ENCODE measurements around the gene ZNF140.

Gene ZNF140

GRCh38 chr12:133080368-133081158, at the start of gene ZNF140:
TSS of gene ZNF140 (plus strand) at chr12:133080923. CDS start at chr12:133081321, 398 bp downstream.
- peak; percentile 95 for DNase-seq

DNA sequence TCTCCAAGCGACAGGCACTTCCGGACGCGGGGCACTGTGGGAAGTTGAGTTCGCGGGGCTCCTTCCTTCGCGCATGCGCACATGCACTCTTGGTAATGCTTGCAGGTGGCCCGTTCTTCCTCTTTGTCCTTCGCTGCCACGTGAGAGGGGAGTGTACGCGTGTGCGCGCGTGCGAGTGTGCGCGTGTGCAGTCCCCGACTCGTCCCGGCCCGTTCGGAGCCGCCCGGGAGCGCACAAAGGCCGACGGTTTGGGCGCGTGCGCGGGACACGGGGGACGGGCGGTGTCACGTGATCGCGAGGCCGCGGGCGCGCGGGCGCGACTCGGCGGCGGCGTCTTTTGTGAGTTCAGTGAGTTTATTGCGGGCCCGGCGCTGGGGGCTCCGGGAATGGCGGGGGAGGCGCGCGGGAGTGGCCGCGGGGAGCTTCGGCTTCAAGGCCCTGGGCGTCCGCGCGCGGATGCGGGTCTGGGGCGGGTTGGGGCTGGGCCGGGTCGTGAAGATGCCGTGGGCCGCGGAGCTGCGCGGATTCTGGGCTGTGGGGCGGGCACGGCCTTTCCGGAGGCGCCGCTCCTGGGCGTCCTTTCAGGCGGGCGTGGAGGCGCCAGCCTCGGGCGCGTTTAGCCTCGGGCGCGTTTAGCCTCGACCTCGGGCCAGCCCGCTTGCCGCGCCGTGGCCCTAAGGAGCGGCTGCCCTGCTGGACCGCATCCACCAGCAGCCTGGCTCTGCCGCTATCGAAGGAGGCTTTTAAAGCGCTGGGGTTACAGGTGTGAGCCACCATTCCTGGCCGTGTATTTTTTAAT, 43.3 kb upstream of the ZNF140 start, which contains the start of gene ZNF84:
ZNF84 (plus strand) TSS at position 303 of the 799 bp plus-strand sequence. CDS start 3,959 bp downstream, outside the sequence.
- peak; percentile 98 for DNase-seq

DNA sequence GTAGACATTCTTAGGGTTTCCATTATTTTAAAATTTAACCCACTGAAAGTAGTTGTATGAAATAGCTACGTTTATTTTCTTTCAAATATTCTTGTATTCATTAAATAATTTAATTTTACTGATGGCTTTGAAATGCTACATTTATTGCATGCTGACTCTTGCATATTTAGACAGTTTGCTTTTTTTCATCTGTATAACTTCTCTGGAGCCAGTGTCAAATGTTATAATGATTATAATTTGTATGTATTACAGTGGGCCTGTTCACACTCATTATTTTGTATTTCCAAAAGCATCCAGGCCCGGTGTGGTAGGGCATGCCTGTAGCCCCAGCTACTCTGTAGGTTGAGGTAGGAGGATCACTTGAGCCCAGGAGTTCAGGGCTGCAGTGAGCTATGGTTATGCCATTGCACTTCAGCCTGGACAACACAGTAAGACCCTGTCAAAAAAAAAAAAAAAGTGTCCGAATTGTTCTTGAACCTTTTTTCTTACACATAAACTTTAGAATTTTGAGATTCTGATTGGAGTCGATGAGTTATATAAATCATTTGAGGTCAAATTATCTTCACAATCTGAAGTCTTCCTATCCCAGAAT, 42.5 kb upstream of the ZNF140 start:
- no peak for DNase-seq

DNA sequence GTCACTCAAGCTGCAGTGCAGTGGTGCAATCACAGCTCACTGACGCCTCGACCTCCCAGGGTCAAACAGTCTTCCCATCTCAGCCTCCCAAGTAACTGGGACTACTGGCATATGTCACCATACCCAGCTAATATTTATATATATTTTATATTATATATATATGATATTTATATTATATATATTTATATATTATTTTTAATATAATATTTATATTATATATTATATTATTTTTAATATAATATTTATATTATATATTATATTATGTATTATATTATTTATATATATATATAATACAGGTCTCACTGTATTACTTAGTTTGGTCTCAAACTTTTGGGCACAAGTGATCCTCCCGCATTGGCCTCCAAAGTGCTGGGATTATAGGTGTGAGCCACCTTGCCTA, 34.0 kb upstream of the ZNF140 start:
- DNase-seq, result no peak

- no peak for DNase-seq
Observed at GRCh38 chr12:133057446-133057845, 23.3 kb upstream of the ZNF140 start.

GRCh38 chr12:133058203-133059113, 22.3 kb upstream of the ZNF140 start:
- DNase-seq, result no peak

DNA sequence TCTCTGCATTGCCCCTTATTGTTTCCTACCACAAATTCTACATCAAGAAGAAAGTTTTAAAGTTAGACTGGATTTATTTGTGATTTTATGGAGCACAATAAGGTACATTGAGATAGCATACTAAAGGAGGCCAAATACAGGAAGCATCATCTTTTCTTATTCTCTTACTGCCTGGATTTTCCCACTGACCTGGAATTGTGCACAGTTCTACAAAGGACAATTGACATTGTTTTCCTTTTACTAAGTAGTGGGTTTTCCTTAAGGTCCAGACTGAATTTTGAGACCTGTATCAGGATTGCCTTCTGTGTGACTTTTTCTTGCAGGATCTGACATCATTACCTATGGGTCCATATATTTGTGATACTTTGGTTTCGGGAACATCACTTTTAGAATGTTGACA, 18.8 kb upstream of the ZNF140 start:
- DNase-seq, result no peak

DNA sequence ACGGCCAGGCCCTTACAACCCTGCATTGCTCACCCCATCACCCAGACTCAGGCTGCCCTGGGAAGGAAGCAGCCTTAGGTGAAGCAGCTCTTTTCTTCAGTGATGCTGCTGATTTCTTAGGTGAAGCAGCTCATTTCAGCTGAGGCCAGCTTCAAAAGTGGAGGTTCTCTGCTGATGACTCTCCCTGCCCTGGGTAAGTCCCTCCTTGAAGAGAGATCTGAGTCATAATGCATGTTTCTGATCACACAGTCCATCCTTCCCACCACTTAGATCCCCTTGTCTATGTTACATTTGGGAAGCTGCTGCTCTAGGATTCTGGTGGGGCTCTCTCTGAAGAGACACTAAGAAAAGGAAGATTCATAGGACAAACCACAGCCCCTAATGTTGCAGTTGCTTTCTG, 17.2 kb upstream of the ZNF140 start:
- no peak for DNase-seq

GRCh38 chr12:133073836-133074235, 6.9 kb upstream of the ZNF140 start:
- no peak for DNase-seq

- peak; percentile 99 for DNase-seq
Observed at GRCh38 chr12:133080026-133080367, 726 bp upstream of the ZNF140 start.

DNA sequence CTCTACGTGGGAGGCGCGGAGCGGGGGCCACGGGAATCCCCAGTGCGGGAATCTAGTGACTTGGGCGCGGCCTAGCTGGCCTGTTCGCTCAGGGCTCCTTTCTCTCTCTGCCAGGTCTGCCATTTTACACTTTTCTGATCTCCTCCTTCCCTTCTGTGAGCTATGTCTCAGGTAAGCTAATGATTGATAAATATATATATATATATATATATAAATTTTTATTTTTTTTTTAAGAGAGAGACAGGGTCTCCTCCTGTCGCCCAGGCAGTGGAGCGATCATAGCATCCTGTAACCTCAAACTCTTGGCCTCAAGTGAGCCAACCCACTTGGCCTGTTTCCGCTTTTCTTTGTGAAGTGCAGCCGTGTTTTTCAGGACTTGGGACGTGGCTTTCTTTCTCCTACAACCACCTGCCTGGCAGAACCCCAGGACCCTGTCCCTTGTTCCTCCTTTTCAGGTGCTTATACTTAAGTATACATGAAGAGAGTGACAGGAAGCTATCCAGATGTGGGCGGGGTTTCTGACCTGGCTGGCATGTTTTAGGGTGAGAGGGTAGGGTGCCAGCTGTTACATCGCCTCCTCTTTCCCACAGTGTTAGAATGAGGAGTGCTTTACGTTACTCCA, 547 bp downstream of the ZNF140 start:
- DNase-seq, result no peak

DNA sequence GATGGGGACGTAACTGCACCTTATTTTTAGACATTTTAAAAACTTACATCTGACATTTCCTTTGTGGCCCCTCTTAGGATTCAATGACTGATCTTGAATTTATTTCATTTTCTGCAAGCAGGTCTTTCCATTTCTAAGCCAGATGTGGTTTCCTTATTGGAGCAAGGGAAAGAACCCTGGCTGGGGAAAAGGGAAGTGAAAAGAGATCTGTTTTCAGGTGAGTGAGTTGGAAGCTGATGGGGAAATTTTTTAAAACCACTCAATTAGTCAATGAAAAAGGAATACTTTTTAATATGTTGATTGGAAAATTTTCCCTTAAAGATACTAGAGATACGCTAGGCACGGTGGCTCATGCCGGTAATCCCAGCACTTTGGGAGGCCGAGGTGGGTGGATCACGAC, 2.6 kb downstream of the ZNF140 start:
- DNase-seq, result no peak

DNA sequence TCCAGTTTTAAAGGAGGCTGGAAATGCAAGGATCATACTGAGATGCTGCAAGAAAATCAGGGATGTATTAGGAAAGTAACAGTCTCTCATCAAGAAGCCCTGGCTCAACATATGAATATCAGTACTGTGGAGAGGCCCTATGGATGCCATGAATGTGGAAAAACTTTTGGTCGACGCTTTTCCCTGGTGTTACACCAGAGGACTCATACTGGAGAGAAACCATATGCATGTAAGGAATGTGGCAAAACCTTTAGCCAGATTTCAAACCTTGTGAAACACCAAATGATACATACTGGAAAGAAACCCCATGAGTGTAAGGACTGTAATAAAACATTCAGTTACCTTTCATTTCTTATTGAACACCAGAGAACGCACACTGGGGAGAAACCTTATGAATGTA, 24.9 kb downstream of the ZNF140 start:
- no peak for DNase-seq

GRCh38 chr12:133106253-133106652, 25.5 kb downstream of the ZNF140 start:
- no peak for DNase-seq

DNA sequence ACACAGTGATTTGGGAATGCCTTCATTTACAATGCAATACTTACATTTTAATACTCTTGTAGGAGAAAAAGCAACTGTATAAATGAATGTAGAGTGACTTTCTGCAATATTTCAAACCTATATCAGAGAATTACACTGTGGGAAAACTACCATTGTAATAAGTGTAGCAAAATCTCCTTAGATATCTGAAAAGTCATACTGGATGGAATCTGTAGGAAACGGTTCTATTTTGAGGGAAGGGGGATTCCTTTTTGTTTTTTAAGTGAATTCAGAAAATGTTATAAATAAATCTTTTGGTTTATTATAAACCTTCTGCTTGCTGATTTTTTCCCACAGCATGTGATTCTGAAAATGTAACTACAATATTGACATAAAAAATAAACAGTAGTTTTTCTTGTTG, 26.4 kb downstream of the ZNF140 start:
- DNase-seq, result no peak

GRCh38 chr12:133108150-133108549, 27.4 kb downstream of the ZNF140 start:
- DNase-seq, result no peak

DNA sequence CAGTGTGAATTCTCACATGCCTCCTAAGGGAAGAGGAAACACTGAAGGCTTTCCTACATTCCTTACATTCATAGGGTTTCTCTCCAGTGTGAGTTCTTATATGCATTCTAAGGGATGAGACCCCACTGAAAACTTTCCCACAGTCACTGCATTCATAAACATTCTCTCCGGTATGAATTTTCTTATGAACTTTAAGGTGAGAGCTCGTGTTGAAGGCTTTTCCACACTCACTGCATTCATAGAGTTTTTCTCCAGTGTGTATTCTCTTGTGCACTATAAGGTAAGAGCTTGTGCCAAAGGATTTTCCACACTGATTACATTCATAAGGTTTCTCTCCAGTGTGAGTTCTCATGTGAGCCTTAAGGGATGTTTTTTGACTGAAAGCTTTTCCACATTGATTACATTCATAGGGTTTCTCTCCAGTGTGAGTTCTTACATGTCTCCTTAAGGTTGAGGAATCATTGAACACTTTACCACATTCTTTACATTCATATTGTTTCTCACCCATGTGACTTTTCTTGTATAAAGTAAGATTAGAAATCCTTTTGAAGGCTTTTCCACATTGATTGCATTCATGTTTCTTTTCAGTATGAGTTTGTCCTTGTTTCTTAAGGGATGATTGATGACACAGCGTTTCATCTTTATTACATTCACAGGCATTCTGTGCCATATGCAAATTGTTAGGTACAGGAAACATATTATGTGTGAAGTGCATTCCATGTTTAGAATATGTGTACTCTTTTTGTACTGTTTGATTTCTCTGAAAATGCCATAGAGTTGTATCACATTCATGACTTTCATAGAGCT, 39.9 kb downstream of the ZNF140 start:
- DNase-seq, result no peak

- no peak for DNase-seq
Observed at GRCh38 chr12:133124674-133125073, 44.0 kb downstream of the ZNF140 start.

GRCh38 chr12:133129368-133130037, 48.8 kb downstream of the ZNF140 start:
- DNase-seq, result peak; percentile 29

DNA sequence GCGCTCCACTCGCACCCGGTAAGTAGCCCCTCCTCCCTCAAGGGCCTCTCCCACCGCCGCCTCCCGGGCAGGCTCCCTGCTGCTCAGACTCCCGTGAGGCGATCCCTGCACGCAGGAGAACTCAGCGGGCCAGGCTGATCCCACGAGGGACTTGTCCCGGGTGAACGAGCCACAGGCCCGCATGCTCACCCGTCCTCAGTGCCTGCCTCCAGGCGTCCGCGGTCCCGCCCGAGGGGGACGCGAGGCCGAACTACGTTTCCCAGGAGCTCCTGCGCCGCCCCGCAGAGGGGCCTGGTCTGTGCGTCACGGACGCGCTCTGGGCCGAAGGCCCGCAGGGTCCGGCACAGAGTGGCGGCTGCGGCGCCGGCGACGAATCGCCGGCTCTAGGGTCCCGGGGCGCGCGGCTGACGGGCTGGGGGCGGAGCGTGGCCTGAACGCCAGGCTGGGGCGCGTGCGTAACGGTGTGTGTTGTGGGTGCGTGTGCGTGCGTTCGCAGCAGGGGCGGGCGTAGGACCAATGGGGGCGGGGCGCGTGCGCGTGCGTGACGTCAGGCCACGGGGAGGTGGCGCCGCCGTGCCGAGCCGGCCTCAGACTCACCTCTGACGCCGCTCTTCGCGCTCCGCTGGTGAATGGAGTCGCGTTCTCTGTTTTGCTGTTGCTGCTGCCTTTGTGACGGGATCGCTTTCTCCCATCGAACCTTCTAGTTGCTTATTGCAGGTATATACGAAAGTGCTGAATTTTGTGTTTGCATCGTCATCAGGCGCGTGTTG, 49.5 kb downstream of the ZNF140 start, which contains the start of the genes ZNF10 and ZNF891:
ZNF10 (plus strand) TSS at position 590 of the 770 bp plus-strand sequence. CDS start 13,866 bp downstream, outside the sequence.
ZNF891 (minus strand) TSS at position 237 of the 770 bp plus-strand sequence. CDS start 8,356 bp downstream, outside the sequence.
- DNase-seq, result peak; percentile 95
